PC-3 (cell line): ENCODE data around the gene HDC. TPM values are rescaled to one million over a fixed set of nuclear protein-coding genes. Genes with fewer than 3 reads are reported as not detected.

ENCODE experiments used
- ATAC-seq: fragments of 200-7000 bp; cut with Tn5 transposase; 2 replicates; pipeline ENCODE4 v1.9.1; 2020; ENCODE audit warnings: mild to moderate bottlenecking, moderate library complexity
- BruUV-seq: library from RNA; stranded (reverse); fragments of 400-500 nt; replicated peaks from 2 replicates; lab custom pipeline; 2021; lab: Mats Ljungman, UMichigan
- CTCF ChIA-PET: fragments of 300-600 bp; sonication (Branson Sonifier 250); formaldehyde crosslinking; loops from one replicate; lab custom pipeline; 2022; ENCODE audit warnings: antibody characterized with exemption; lab: Charles Lee
- POLR2A ChIA-PET: fragments of 300-600 bp; sonication (Branson Sonifier 250); formaldehyde crosslinking; loops from one replicate; lab custom pipeline; 2022; ENCODE audit warnings: antibody characterized with exemption; ENCODE audit not compliant: unreplicated experiment; lab: Charles Lee
- DNase-seq: peaks from one replicate; pipeline ENCODE4 v3.0.0-alpha.2; 2015
- H2AFZ ChIP-seq: fragments of 300-600 bp; sonication (generic); 2 replicates; pipeline ENCODE4 v1.6.0; 2016; ENCODE audit warnings: antibody characterized with exemption, low read length
- H3F3A ChIP-seq: fragments of 300-600 bp; sonication (generic); one replicate; pipeline ENCODE4 v1.6.0; 2017; ENCODE audit warnings: antibody characterized with exemption, low read length, control low read depth, mild to moderate bottlenecking; ENCODE audit not compliant: unreplicated experiment
- H3K27ac ChIP-seq: fragments of 300-600 bp; sonication (generic); 2 replicates; pipeline ENCODE4 v1.5.1; 2016; ENCODE audit warnings: mild to moderate bottlenecking, low read length
- H3K27me3 ChIP-seq: fragments of 300-600 bp; sonication (generic); 2 replicates; pipeline ENCODE4 v1.6.1; 2016; ENCODE audit warnings: low read length, mixed read lengths
- H3K36me3 ChIP-seq: fragments of 300-600 bp; sonication (generic); 2 replicates; pipeline ENCODE4 v1.6.1; 2016; ENCODE audit warnings: low read depth, mixed run types, low read length, mixed read lengths
- H3K4me1 ChIP-seq: fragments of 300-600 bp; sonication (generic); 2 replicates; pipeline ENCODE4 v1.5.1; 2016; ENCODE audit warnings: low read length; ENCODE audit not compliant: insufficient read depth
- H3K4me2 ChIP-seq: fragments of 300-600 bp; sonication (generic); 2 replicates; pipeline ENCODE4 v1.6.0; 2016; ENCODE audit warnings: low read length
- H3K4me3 ChIP-seq: fragments of 300-600 bp; sonication (generic); 2 replicates; pipeline ENCODE4 v1.5.1; 2016; ENCODE audit warnings: mild to moderate bottlenecking, low read length, mixed read lengths
- H3K79me2 ChIP-seq: fragments of 300-600 bp; sonication (generic); 2 replicates; pipeline ENCODE4 v1.6.1; 2017; ENCODE audit warnings: low read length, mixed read lengths
- H3K9ac ChIP-seq: fragments of 300-600 bp; sonication (generic); 2 replicates; pipeline ENCODE4 v1.6.0; 2016; ENCODE audit warnings: mild to moderate bottlenecking, low read length
- H3K9me2 ChIP-seq: fragments of 300-600 bp; sonication (generic); replicated peaks from 2 replicates; pipeline ENCODE4 v1.6.1; 2016; ENCODE audit warnings: mixed run types, low read length, mixed read lengths
- H3K9me3 ChIP-seq: fragments of 300-600 bp; sonication (generic); 2 replicates; pipeline ENCODE4 v1.6.1; 2016; ENCODE audit warnings: low read length, mixed read lengths
- H4K20me1 ChIP-seq: fragments of 300-600 bp; sonication (generic); 2 replicates; pipeline ENCODE4 v1.6.1; 2016; ENCODE audit warnings: low read length, mixed read lengths
- EZH2 ChIP-seq: fragments of 300-600 bp; sonication (generic); IDR thresholded peaks from one replicate; pipeline ENCODE4 v1.6.1; 2017; ENCODE audit warnings: antibody characterized with exemption, mild to moderate bottlenecking, low read length; ENCODE audit not compliant: unreplicated experiment
- EZH2phosphoT487 ChIP-seq: fragments of 300-600 bp; sonication (generic); IDR thresholded peaks from 2 replicates; pipeline ENCODE4 v1.6.1; 2018; ENCODE audit warnings: mild to moderate bottlenecking, antibody characterized with exemption, low read length, borderline replicate concordance
- intact Hi-C: fragments of 100-400 bp; cut with micrococcal nuclease; formaldehyde crosslinking; loops from 2 replicates; pipeline ENCODE4 v1.9.0; 2023
- total RNA-seq: library from RNA; depleted of rRNA; stranded (reverse); fragments of >200 nt; gene quantifications from 2 replicates; pipeline ENCODE4 v1.2.3, GENCODE V29; 2014
- TF ChIP-seq, protein P1 (sequence below): fragments of 300-600 bp; sonication (generic); conservative IDR thresholded peaks from 2 replicates; pipeline ENCODE4 v1.5.1; 2017; ENCODE audit warnings: antibody characterized with exemption, low read depth, mild to moderate bottlenecking, low read length

Gene HDC
- total RNA-seq, 1 experiment from 2014 or later: not detected

DNA sequence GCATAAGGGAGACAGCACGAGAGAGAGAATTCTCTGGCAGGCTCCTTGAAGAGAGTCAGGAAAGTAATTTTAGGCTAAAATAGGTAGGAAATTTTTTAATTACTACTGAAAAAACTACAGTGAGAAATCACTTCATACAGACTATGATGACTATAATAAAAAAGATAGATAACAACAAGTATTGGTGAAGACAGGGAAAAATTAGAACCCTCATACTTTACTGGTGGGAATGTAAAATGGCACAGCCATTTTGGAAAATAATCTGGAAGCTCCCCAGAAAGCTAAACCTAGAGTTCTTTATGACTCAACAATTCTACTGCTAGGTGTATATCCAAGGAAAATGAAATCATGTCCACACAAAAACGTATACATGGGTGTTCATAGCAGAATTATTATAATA lies 2.1 kb upstream of the HDC start:
- Histone ChIP-seq H3F3A (no peaks in the 10 kb centered on the region), H3K27ac (no peak overlapping the region), H3K9me3 (no peaks in the 10 kb centered on the region), H4K20me1 (no peaks in the 10 kb centered on the region), H3K79me2 (no peaks in the 10 kb centered on the region), H3K9me2 (no peaks in the 10 kb centered on the region), H2AFZ (no peak overlapping the region), H3K4me1 (no peaks in the 10 kb centered on the region), H3K36me3 (no peaks in the 10 kb centered on the region), H3K4me3 (no peak overlapping the region), H3K9ac (no peak overlapping the region), H3K27me3 (no peaks in the 10 kb centered on the region), H3K4me2 (no peak overlapping the region)
- no peak for TF ChIP-seq EZH2phosphoT487
- no peak for TF ChIP-seq EZH2
- TF ChIP-seq, protein P1, sequence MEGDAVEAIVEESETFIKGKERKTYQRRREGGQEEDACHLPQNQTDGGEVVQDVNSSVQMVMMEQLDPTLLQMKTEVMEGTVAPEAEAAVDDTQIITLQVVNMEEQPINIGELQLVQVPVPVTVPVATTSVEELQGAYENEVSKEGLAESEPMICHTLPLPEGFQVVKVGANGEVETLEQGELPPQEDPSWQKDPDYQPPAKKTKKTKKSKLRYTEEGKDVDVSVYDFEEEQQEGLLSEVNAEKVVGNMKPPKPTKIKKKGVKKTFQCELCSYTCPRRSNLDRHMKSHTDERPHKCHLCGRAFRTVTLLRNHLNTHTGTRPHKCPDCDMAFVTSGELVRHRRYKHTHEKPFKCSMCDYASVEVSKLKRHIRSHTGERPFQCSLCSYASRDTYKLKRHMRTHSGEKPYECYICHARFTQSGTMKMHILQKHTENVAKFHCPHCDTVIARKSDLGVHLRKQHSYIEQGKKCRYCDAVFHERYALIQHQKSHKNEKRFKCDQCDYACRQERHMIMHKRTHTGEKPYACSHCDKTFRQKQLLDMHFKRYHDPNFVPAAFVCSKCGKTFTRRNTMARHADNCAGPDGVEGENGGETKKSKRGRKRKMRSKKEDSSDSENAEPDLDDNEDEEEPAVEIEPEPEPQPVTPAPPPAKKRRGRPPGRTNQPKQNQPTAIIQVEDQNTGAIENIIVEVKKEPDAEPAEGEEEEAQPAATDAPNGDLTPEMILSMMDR: no peak
- ATAC-seq (no peak), DNase-seq (no peak)
- no TSS peak for BruUV-seq
- CTCF ChIA-PET: no interaction called here
- POLR2A ChIA-PET: no interaction called here
- intact Hi-C loops: no loop called here

DNA sequence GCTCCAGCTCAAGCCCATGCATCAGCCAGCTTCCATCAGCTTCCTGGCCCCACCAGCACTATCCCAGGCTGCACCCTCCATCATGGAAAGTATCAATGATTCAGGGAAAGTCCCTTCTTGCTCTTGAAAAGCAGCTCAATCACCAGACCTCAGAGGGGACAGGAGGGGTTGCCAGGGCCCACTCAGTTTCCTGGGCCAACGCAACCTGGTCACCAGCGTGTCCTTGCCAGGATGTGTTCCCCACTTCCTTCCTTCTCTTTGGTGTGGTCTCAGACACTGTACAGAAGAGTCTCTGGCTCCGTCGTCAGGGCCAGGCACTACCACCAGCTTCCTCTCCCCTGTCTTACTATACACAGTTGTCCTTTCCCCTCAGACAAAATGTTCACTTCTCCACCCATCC lies 3.0 kb downstream of the HDC start:
- Histone ChIP-seq H3K4me2 (no peak overlapping the region), H4K20me1 (no peaks in the 10 kb centered on the region), H3K79me2 (no peaks in the 10 kb centered on the region), H3K9ac (no peak overlapping the region), H3F3A (no peaks in the 10 kb centered on the region), H3K4me3 (no peak overlapping the region), H3K27ac (no peak overlapping the region), H3K36me3 (no peaks in the 10 kb centered on the region), H3K9me2 (no peaks in the 10 kb centered on the region), H3K4me1 (peaks cover 8% of the 10 kb centered on the region), H3K27me3 (no peaks in the 10 kb centered on the region), H2AFZ (no peak overlapping the region), H3K9me3 (no peaks in the 10 kb centered on the region)
- BruUV-seq: no TSS peak
- DNase-seq (no peak), ATAC-seq (no peak)
- ChIA-PET POLR2A (no interaction called here), CTCF (no interaction called here)
- no peak for TF ChIP-seq EZH2
- no peak for TF ChIP-seq EZH2phosphoT487
- TF ChIP-seq, protein P1: no peak
- intact Hi-C loops: no loop called here

DNA sequence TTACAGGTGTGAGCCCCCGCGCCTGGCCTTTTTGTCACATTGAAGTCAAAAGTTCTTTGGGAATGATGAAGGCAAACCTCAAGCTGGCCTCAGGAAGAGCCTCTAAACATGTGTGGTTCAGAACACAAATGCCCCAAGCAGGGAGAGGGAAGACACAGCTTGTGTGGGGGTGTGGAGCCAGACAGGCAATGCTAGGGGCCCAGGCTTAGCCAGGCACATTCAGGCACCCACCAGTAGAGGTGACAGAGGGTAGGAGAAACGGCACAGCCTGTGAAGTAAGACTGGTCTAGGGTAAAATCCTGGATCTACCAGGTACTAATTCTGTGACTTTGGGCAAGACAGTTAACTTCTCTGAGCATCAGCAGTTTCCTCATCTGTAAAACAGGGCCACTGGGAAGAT lies 3.5 kb downstream of the HDC start:
- Histone ChIP-seq H3K79me2 (no peaks in the 10 kb centered on the region), H3F3A (no peaks in the 10 kb centered on the region), H3K27me3 (no peaks in the 10 kb centered on the region), H3K4me1 (peaks cover 13% of the 10 kb centered on the region), H4K20me1 (no peaks in the 10 kb centered on the region), H3K9me2 (no peaks in the 10 kb centered on the region), H3K9ac (no peak overlapping the region), H3K27ac (no peak overlapping the region), H3K9me3 (no peaks in the 10 kb centered on the region), H3K4me2 (no peak overlapping the region), H3K36me3 (no peaks in the 10 kb centered on the region), H2AFZ (no peak overlapping the region), H3K4me3 (no peak overlapping the region)
- BruUV-seq: no TSS peak
- no peak for ATAC-seq
- TF ChIP-seq, protein P1: no peak
- TF ChIP-seq EZH2phosphoT487 (no peak), EZH2 (no peak)
- POLR2A ChIA-PET: no interaction called here
- CTCF ChIA-PET: no interaction called here
- DNase-seq: no peak
- intact Hi-C loops: no loop called here
